Left ventricle myocardium inferior (tissue), 1 donor: ENCODE data around the gene CACHD1. TPM values are rescaled to one million over a fixed set of nuclear protein-coding genes. Genes with fewer than 3 reads are reported as not detected.

ENCODE experiments used
- DNase-seq: peaks from one replicate; pipeline ENCODE4 v3.0.0-alpha.2; 2020
- H3K27ac ChIP-seq: fragments of 200-600 bp; replicated peaks from 2 replicates; pipeline ENCODE4 v1.8.0; 2021
- H3K27me3 ChIP-seq: fragments of 200-600 bp; 2 replicates; pipeline ENCODE4 v1.8.0; 2021; ENCODE audit warnings: low read depth
- H3K36me3 ChIP-seq: fragments of 200-600 bp; 2 replicates; pipeline ENCODE4 v1.8.0; 2021
- H3K4me1 ChIP-seq: fragments of 200-600 bp; 2 replicates; pipeline ENCODE4 v1.8.0; 2021
- H3K4me3 ChIP-seq: fragments of 200-600 bp; 2 replicates; pipeline ENCODE4 v1.8.0; 2021; ENCODE audit warnings: mild to moderate bottlenecking, moderate library complexity
- H3K9me3 ChIP-seq: fragments of 200-600 bp; replicated peaks from 2 replicates; pipeline ENCODE4 v1.8.0; 2021
- CTCF ChIP-seq: fragments of 200-600 bp; IDR thresholded peaks from 2 replicates; pipeline ENCODE4 v1.8.0; 2021; ENCODE audit warnings: antibody characterized with exemption, mild to moderate bottlenecking, borderline replicate concordance
- intact Hi-C: fragments of 100-400 bp; cut with micrococcal nuclease; formaldehyde crosslinking; loops from one replicate; pipeline ENCODE4 v1.11.0; 2022
- long read RNA-seq: library from polyadenylated mRNA; unstranded; transcript quantifications from one replicate; pipeline ENCODE4 v2.0.0, GENCODE V29; 2021
- total RNA-seq: library from RNA; stranded (reverse); fragmentation: NEBNext Ultra II Directional; extraction: Animal tissue kit (Norgen Biotek cat#: 25700); gene quantifications from one replicate; pipeline ENCODE4 v1.2.1, GENCODE V29; 2021
- donor health status: DM: no; HTN: yes; CAD: no; lungs with severe emphysema.

Gene CACHD1
- 2.7 TPM for total RNA-seq
- long read RNA-seq, full-length matches to known transcripts, result 2 of 3 reads
- long read RNA-seq, partial matches to known transcripts, result 1 of 3 reads
- long read RNA-seq, other reads (novel, unspliced or antisense), result 0 of 3 reads

DNA sequence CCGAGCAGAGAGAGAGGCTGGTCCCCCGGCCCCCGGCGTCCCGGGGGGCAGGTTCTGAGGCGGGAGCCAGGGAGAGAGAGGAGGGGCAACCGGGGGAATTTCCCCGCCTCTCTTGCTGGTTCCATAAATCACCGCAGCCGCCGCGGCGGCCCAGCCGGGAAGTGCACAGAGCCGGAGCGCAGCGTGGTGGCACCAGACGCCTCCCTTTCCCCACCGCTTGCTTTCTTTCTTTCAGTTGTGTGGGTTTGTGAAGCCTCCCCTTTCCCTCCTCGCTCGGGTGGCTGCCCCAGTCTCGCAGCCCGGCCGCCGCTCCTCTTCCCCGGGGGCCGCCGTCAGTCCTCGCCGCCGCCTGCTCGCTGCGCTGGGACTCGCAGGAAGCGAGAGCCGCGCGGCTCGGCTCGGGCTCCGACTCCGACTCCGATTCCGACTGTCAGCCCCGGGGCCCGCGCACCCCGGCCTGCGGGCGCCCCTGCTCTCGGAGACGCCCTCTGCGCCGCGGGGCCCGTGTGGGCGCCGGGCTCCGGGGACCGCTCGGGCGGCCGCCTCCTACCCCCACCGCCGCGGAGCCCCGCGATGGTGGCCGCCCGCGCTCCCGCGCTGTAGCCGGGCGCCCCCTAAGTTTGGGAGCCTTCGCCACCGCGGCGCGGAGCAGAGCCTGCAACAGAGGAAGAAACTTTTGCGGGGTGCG, at the start of gene CACHD1:
TSS of gene CACHD1 (plus strand) at position 153 of the 688 bp plus-strand sequence. CDS start 616 bp downstream, outside the sequence.
- peak; percentile 65 for TF ChIP-seq CTCF
- H3K27me3 ChIP-seq, result peaks cover 8% of the 10 kb centered on the region
- H3K4me1 ChIP-seq, result peaks cover 47% of the 10 kb centered on the region
- H3K36me3 ChIP-seq, result no peaks in the 10 kb centered on the region
- H3K4me3 ChIP-seq, result peak within 1 kb of the TSS; percentile 81
- intact Hi-C loops, result loop anchor here (10.0 kb wide), 2 partner anchors 75 to 185 kb away; no protein-coding TSS in a partner anchor
- peak within 1 kb of the TSS; percentile 87 for H3K27ac ChIP-seq
- no peaks in the 10 kb centered on the region for H3K9me3 ChIP-seq
- DNase-seq, result peak; percentile 74

DNA sequence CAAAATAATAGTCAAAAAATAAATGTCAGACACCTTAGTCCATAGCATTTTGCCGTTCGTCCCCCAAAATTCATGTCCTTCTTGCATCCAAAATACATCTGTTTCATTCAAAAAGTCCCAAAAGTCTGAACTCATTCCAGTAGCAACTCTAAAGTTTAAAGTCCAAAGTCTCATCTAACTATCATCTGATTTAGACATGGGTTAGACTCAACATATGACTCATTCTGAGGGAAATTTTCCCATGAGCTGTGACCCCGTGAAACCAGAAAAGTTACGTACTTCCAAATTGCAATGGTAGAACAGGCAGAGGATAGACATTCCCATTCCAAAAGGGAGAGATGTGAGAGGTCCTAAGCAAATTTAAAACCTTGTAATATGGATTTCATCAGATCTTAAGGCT, 48.6 kb upstream of the CACHD1 start:
- DNase-seq, result no peak
- no peak overlapping the region for H3K27ac ChIP-seq
- no peaks in the 10 kb centered on the region for H3K4me1 ChIP-seq
- no peaks in the 10 kb centered on the region for H3K36me3 ChIP-seq
- no peaks in the 10 kb centered on the region for H3K9me3 ChIP-seq
- no peak for TF ChIP-seq CTCF
- H3K27me3 ChIP-seq, result no peaks in the 10 kb centered on the region
- H3K4me3 ChIP-seq, result no peak overlapping the region
- intact Hi-C loops, result no loop called here

DNA sequence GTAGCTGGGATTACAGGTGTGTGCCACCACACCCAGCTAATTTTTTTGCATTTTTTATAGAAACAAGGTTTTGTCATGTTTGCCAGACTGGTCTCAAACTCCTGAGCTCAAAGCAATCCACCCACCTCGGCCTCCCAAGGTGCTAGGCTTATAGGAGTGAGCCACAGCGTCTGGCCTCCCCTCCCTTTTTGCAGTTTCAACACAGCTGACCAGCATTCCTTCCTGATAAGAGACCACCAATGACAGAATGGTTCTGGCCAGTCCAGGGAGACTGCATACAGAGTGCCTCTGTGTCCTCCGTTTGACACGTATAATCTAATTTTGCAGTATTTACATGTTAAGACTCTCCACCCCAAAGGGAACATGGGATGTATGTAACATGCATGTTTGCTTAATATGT, 46.4 kb upstream of the CACHD1 start:
- H3K27me3 ChIP-seq, result no peaks in the 10 kb centered on the region
- no peak for DNase-seq
- no peaks in the 10 kb centered on the region for H3K36me3 ChIP-seq
- H3K27ac ChIP-seq, result no peak overlapping the region
- H3K4me3 ChIP-seq, result no peak overlapping the region
- H3K9me3 ChIP-seq, result no peaks in the 10 kb centered on the region
- intact Hi-C loops, result no loop called here
- TF ChIP-seq CTCF, result no peak
- no peaks in the 10 kb centered on the region for H3K4me1 ChIP-seq

- Histone ChIP-seq H3K36me3 (no peaks in the 10 kb centered on the region), H3K9me3 (no peaks in the 10 kb centered on the region), H3K27me3 (no peaks in the 10 kb centered on the region), H3K4me3 (no peak overlapping the region), H3K4me1 (no peaks in the 10 kb centered on the region), H3K27ac (no peak overlapping the region)
- no peak for DNase-seq
- intact Hi-C loops, result no loop called here
- no peak for TF ChIP-seq CTCF
Measured at GRCh38 chr1:64424412-64424811, 45.5 kb upstream of the CACHD1 start.

DNA sequence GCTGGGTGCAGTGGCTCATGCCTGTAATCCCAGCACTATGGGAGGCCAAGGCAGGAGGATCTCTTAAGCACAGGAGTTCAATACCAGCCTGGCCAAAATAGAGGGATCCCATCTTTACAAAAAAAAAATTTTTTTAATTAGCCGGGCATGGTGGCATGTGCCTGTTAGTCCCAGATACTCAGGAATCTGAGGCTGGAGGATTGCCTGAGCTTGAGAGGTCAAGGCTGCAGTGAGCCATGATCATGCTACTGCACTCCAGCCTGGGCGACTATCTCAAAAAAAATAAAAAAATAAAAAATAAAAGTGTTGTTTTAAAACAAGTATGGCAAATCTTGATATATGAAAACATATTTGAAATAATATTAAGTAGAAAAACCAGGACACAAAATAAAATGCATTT, 44.4 kb upstream of the CACHD1 start:
- intact Hi-C loops, result no loop called here
- H3K27me3 ChIP-seq, result no peaks in the 10 kb centered on the region
- H3K4me3 ChIP-seq, result no peak overlapping the region
- TF ChIP-seq CTCF, result no peak
- DNase-seq, result no peak
- no peaks in the 10 kb centered on the region for H3K36me3 ChIP-seq
- H3K4me1 ChIP-seq, result no peaks in the 10 kb centered on the region
- no peak overlapping the region for H3K27ac ChIP-seq
- no peaks in the 10 kb centered on the region for H3K9me3 ChIP-seq
